SK-N-SH treated with all-trans-retinoic acid at 6 μM for 48 hours (cell line): Measurements from ENCODE around the gene ETNPPL.

ENCODE experiments used
- BACH2 ChIP-seq: fragments of 250-450 bp; sonication (Bioruptor Pico); IDR thresholded peaks from 2 replicates; pipeline ENCODE4 v1.9.0; 2021; ENCODE audit warnings: mild to moderate bottlenecking, borderline replicate concordance
- TCF4 ChIP-seq: fragments of 250-450 bp; sonication (Bioruptor Pico); IDR thresholded peaks from 2 replicates; pipeline ENCODE4 v1.8.0; 2021; ENCODE audit warnings: mild to moderate bottlenecking, moderate library complexity, borderline replicate concordance
- TF ChIP-seq, protein P1 (sequence below): fragments of 250-450 bp; sonication (Bioruptor Pico); IDR thresholded peaks from 2 replicates; pipeline ENCODE4 v1.5.1; 2020; ENCODE audit warnings: low read depth, mild to moderate bottlenecking, moderate library complexity

DNA sequence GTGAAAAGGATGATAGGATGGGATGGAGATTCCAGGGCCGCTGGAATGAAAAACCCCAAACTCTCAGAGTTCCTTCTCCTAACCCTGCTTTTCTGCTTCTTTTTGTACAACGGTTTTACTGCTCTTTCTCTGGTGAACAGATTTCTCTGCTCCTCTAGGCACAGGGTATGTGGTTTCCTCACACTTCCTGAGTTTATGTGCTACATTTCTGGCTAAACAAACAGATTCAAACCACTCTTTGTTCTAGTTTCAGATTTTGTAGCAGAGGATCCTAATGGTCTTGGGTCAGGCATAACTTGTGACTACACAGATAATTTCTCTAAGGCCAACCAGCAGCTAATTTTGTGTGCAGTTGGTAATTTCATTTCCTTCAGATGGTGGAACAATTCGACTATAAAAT, 59.9 kb downstream of the ETNPPL start:
- no peak for TF ChIP-seq BACH2 (CRISPR knock-in tag)
- TF ChIP-seq, protein P1, sequence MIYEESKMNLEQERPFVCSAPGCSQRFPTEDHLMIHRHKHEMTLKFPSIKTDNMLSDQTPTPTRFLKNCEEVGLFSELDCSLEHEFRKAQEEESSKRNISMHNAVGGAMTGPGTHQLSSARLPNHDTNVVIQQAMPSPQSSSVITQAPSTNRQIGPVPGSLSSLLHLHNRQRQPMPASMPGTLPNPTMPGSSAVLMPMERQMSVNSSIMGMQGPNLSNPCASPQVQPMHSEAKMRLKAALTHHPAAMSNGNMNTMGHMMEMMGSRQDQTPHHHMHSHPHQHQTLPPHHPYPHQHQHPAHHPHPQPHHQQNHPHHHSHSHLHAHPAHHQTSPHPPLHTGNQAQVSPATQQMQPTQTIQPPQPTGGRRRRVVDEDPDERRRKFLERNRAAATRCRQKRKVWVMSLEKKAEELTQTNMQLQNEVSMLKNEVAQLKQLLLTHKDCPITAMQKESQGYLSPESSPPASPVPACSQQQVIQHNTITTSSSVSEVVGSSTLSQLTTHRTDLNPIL (CRISPR knock-in tag) = no peak
- TF ChIP-seq TCF4 (CRISPR knock-in tag) = no peak
